ENCODE data around the gene FHOD3. TPM values are rescaled to one million over a fixed set of nuclear protein-coding genes. Genes with fewer than 3 reads are reported as not detected.

The FHOD3 gene
- total RNA-seq, 1 donor from 2014 or later = 8.9 TPM

DNA sequence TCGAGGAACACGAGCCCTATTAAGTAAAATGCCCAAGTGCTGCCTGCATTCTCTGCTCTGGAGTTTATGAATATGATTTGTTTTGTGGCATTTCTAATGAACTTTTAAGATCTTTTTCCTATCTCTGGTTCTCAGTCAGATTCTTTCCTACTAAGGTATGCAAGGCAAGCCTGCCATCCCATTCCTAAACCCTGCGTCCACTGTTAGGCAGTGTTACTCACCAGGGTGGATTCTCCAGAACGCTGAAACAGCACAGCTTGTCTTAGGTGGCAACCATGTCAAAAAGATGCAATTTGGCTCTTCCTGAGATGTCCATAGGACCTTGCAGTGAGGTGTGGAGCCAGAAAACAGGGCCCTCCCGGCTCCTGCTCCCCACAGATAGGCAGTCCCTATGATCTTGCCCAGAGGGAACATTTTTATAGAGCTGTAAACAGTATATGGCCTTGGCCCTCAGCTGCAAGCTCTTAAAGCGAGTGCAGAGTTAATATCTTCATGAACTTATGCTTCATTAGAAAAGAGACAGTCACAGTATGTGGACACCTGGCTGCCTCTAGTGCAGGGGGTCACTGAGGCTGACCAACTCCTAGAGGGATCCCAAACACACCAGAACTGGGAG is 446.9 kb downstream of the FHOD3 start:
- Mint-ChIP-seq H3K27ac (ENCODE audit: unreplicated experiment) (no peak overlapping the region), H3K9me3 (ENCODE audit: low read depth) (no peaks in the 10 kb centered on the region), H3K36me3 (ENCODE audit: low read depth) (peaks cover 7% of the 10 kb centered on the region), H3K4me1 (ENCODE audit: low read depth) (no peaks in the 10 kb centered on the region), H3K4me3 (ENCODE audit: unreplicated experiment) (no peak overlapping the region), H3K27me3 (ENCODE audit: low read depth) (peaks cover 7% of the 10 kb centered on the region)
- DNase-seq (ENCODE audit: low spot score) = no peak
- TF ChIP-seq, protein P1, sequence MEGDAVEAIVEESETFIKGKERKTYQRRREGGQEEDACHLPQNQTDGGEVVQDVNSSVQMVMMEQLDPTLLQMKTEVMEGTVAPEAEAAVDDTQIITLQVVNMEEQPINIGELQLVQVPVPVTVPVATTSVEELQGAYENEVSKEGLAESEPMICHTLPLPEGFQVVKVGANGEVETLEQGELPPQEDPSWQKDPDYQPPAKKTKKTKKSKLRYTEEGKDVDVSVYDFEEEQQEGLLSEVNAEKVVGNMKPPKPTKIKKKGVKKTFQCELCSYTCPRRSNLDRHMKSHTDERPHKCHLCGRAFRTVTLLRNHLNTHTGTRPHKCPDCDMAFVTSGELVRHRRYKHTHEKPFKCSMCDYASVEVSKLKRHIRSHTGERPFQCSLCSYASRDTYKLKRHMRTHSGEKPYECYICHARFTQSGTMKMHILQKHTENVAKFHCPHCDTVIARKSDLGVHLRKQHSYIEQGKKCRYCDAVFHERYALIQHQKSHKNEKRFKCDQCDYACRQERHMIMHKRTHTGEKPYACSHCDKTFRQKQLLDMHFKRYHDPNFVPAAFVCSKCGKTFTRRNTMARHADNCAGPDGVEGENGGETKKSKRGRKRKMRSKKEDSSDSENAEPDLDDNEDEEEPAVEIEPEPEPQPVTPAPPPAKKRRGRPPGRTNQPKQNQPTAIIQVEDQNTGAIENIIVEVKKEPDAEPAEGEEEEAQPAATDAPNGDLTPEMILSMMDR (IDR thresholded peaks at IDR 0.05) = no peak

DNA sequence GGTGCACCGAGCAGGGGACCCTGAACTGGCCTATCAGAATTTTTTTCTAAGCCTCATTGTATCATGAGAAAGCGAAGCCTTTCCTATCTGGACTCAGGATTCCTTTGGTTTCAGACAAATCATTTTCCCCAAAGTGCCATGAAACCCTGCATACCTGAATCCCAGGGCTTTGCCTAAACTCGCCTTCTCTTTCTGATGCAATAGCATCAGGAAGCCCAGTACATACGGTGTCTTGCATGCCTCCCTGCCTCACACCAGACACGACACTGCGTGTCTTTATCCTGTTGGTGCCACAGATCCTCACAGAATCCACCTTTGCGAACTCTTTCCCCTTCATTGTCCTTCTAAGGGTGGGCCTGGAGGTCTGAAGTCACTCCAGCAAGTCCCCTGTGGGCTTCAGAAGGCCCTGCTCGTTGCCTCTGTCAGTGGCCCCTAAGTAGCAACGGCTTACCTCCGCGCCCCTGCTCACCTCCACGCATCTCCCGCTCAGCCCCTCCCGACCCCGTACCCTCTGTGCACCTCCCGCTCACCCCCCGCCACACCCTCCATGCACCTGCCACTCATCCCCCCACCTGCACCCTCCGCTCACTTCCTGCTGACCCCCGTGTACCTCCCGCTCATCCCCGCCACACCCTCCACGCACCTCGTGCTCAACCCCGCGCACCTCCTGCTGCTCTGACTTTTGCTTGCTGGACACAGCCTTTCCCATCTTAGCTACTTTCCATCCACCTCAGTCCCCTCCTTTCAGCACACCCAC is 447.9 kb downstream of the FHOD3 start:
- Mint-ChIP-seq H3K27ac (ENCODE audit: unreplicated experiment) (no peak overlapping the region), H3K36me3 (ENCODE audit: low read depth) (peaks cover 9% of the 10 kb centered on the region)
- DNase-seq (ENCODE audit: low spot score) = no peak

GRCh38 chr18:36752929-36753865 is 455.7 kb downstream of the FHOD3 start:
- peaks cover 1% of the 10 kb centered on the region for H3K36me3 Mint-ChIP-seq (ENCODE audit: low read depth)
- peaks cover 17% of the 10 kb centered on the region for H3K4me1 Mint-ChIP-seq (ENCODE audit: low read depth)
- peaks cover 8% of the 10 kb centered on the region for H3K9me3 Mint-ChIP-seq (ENCODE audit: low read depth)
- H3K27me3 Mint-ChIP-seq (ENCODE audit: low read depth) = peaks cover 1% of the 10 kb centered on the region
- H3K4me3 Mint-ChIP-seq (ENCODE audit: unreplicated experiment) = no peak overlapping the region
- TF ChIP-seq, protein P1 (IDR thresholded peaks at IDR 0.05) = no peak
- DNase-seq (ENCODE audit: low spot score) = no peak
- no peak overlapping the region for H3K27ac Mint-ChIP-seq (ENCODE audit: unreplicated experiment)

More for the DNA sequence above, 447.9 kb downstream of the FHOD3 start:
- Mint-ChIP-seq H3K9me3 (ENCODE audit: low read depth) (peaks cover 6% of the 10 kb centered on the region), H3K4me1 (ENCODE audit: low read depth) (no peaks in the 10 kb centered on the region), H3K4me3 (ENCODE audit: unreplicated experiment) (no peak overlapping the region), H3K27me3 (ENCODE audit: low read depth) (peaks cover 7% of the 10 kb centered on the region)
- TF ChIP-seq, protein P1 (IDR thresholded peaks at IDR 0.05) = no peak

DNA sequence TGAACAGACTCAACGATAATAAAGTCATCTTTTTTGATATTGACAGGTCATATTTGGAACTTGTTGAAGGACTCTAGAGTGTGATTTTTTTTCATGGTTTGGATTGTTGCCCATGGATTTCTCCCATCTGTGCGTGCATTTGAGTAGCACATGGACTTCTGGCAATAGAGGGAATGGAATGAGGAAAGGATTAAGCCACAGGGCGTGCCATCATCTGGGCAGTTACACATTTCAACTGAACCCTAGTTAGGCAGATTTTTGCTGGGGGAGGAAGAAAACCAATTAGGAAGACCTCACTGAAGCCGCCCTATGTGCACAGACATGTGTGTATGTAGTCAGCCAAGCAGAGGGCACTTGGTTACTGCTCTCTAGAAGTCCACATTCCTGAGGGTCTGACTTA is 458.7 kb downstream of the FHOD3 start:
- DNase-seq (ENCODE audit: low spot score) = no peak
- no peaks in the 10 kb centered on the region for H3K27me3 Mint-ChIP-seq (ENCODE audit: low read depth)
- H3K4me1 Mint-ChIP-seq (ENCODE audit: low read depth) = peaks cover 17% of the 10 kb centered on the region
- no peaks in the 10 kb centered on the region for H3K36me3 Mint-ChIP-seq (ENCODE audit: low read depth)
- H3K27ac Mint-ChIP-seq (ENCODE audit: unreplicated experiment) = no peak overlapping the region
- H3K9me3 Mint-ChIP-seq (ENCODE audit: low read depth) = no peaks in the 10 kb centered on the region
- TF ChIP-seq, protein P1 (IDR thresholded peaks at IDR 0.05) = no peak
- H3K4me3 Mint-ChIP-seq (ENCODE audit: unreplicated experiment) = no peak overlapping the region

GRCh38 chr18:36757081-36757480 is 459.6 kb downstream of the FHOD3 start:
- H3K4me3 Mint-ChIP-seq (ENCODE audit: unreplicated experiment) = no peak overlapping the region
- no peak overlapping the region for H3K27ac Mint-ChIP-seq (ENCODE audit: unreplicated experiment)
- H3K27me3 Mint-ChIP-seq (ENCODE audit: low read depth) = no peaks in the 10 kb centered on the region
- H3K4me1 Mint-ChIP-seq (ENCODE audit: low read depth) = peaks cover 17% of the 10 kb centered on the region
- H3K36me3 Mint-ChIP-seq (ENCODE audit: low read depth) = no peaks in the 10 kb centered on the region
- TF ChIP-seq, protein P1 (IDR thresholded peaks at IDR 0.05) = peak; percentile 87
- no peak for DNase-seq (ENCODE audit: low spot score)
- no peaks in the 10 kb centered on the region for H3K9me3 Mint-ChIP-seq (ENCODE audit: low read depth)

Measured in chondrocyte (in vitro differentiated cells).